ENCODE measurements around the gene PCOLCE2. TPM values are rescaled to one million over a fixed set of nuclear protein-coding genes. Genes with fewer than 3 reads are reported as not detected.

PCOLCE2 gene
- total and polyA plus RNA-seq, 2 donors (not counting 3 experiments of a cell fraction or from before 2014, with no cell fraction given): not detected

GRCh38 chr3:142881445-142882224 is 7.2 kb downstream of the PCOLCE2 start:
- no peak overlapping the region for H3K27ac ChIP-seq (ENCODE audit: insufficient read depth, low read depth, low read length)
- ChIA-PET POLR2A (no interaction called here), CTCF (interaction anchor here (1.1 kb wide), 1 partner anchor 10 kb away, joined by 3 read pairs; no protein-coding TSS in a partner anchor)
- intact Hi-C loops (cut with micrococcal nuclease) (no loop called here), dilution Hi-C loops (cut with MboI; ENCODE audit: extremely low pct_ligation_motif_present, low sequenced_read_pairs) (no loop called here)
- no peak overlapping the region for H3K4me2 ChIP-seq (ENCODE audit: insufficient read depth, low read length)
- H3K9me1 ChIP-seq (replicated peaks; ENCODE audit: control insufficient read depth, extremely low read depth, insufficient read depth, low read length): no peaks in the 10 kb centered on the region
- H2AFZ ChIP-seq (ENCODE audit: low read depth, low read length): no peak overlapping the region
- no peaks in the 10 kb centered on the region for H3K36me3 ChIP-seq (ENCODE audit: control insufficient read depth in 2 of 2, extremely low read depth in 1 of 2, insufficient read depth in 2 of 2, low read length in 2 of 2)
- BruUV-seq (replicated peaks): no TSS peak
- DNase-seq (ENCODE audit: low read depth, low spot score): no peak
- no peaks in the 10 kb centered on the region for H3K9me3 ChIP-seq (replicated peaks; ENCODE audit: control insufficient read depth, insufficient read depth, low read length)
- H3K9ac ChIP-seq (replicated peaks; ENCODE audit: extremely low read depth, insufficient read depth, low read length): no peak overlapping the region
- H4K20me1 ChIP-seq (replicated peaks; ENCODE audit: control insufficient read depth, extremely low read depth, insufficient read depth, low read length): no peaks in the 10 kb centered on the region
- FAIRE-seq: no peak
- peaks cover 12 to 13% of the 10 kb centered on the region in 2 experiments for H3K27me3 ChIP-seq (ENCODE audit: control insufficient read depth in 2 of 2, insufficient read depth in 2 of 2, low read length in 2 of 2)
- H3K79me2 ChIP-seq (ENCODE audit: control insufficient read depth, insufficient read depth, low read length): no peaks in the 10 kb centered on the region
- H3K4me1 ChIP-seq (ENCODE audit: control insufficient read depth, extremely low read depth, insufficient read depth, low read length): no peaks in the 10 kb centered on the region
- H3K4me3 ChIP-seq (replicated peaks in 1 of 3; ENCODE audit: insufficient read depth in 1 of 3, low read depth in 1 of 3, low read length in 3 of 3): no peak overlapping the region
- no peak for TF ChIP-seq POLR2A (IDR thresholded peaks at IDR 0.05; ENCODE audit: low read depth, low read length)
- no peak for TF ChIP-seq JUN (IDR thresholded peaks at IDR 0.05; ENCODE audit: borderline replicate concordance, insufficient read depth, insufficient read length, low read depth)

- DNase-seq (ENCODE audit: low read depth, low spot score) (no peak), FAIRE-seq (no peak)
- no peaks in the 10 kb centered on the region for H4K20me1 ChIP-seq (replicated peaks; ENCODE audit: control insufficient read depth, extremely low read depth, insufficient read depth, low read length)
- no peaks in the 10 kb centered on the region for H3K79me2 ChIP-seq (ENCODE audit: control insufficient read depth, insufficient read depth, low read length)
- H3K9me1 ChIP-seq (replicated peaks; ENCODE audit: control insufficient read depth, extremely low read depth, insufficient read depth, low read length): no peaks in the 10 kb centered on the region
- H3K27me3 ChIP-seq (ENCODE audit: control insufficient read depth in 2 of 2, insufficient read depth in 2 of 2, low read length in 2 of 2): peaks cover 0 to 3% of the 10 kb centered on the region in 2 experiments
- H3K36me3 ChIP-seq (ENCODE audit: control insufficient read depth in 2 of 2, extremely low read depth in 1 of 2, insufficient read depth in 2 of 2, low read length in 2 of 2): no peaks in the 10 kb centered on the region
- no peak overlapping the region for H3K4me2 ChIP-seq (ENCODE audit: insufficient read depth, low read length)
- H3K4me3 ChIP-seq (replicated peaks in 1 of 3; ENCODE audit: insufficient read depth in 1 of 3, low read depth in 1 of 3, low read length in 3 of 3): no peak overlapping the region
- ChIA-PET POLR2A (no interaction called here), CTCF (no interaction called here)
- no peaks in the 10 kb centered on the region for H3K9me3 ChIP-seq (replicated peaks; ENCODE audit: control insufficient read depth, insufficient read depth, low read length)
- dilution Hi-C loops (cut with MboI; ENCODE audit: extremely low pct_ligation_motif_present, low sequenced_read_pairs) (no loop called here), intact Hi-C loops (cut with micrococcal nuclease) (no loop called here)
- H3K4me1 ChIP-seq (ENCODE audit: control insufficient read depth, extremely low read depth, insufficient read depth, low read length): no peaks in the 10 kb centered on the region
- BruUV-seq (replicated peaks): no TSS peak
- H3K9ac ChIP-seq (replicated peaks; ENCODE audit: extremely low read depth, insufficient read depth, low read length): no peak overlapping the region
- H2AFZ ChIP-seq (ENCODE audit: low read depth, low read length): no peak overlapping the region
- no peak overlapping the region for H3K27ac ChIP-seq (ENCODE audit: insufficient read depth, low read depth, low read length)
- TF ChIP-seq CTCF (IDR thresholded peaks at IDR 0.05; ENCODE audit: extremely low read depth in 1 of 2, insufficient read depth in 1 of 2, low read depth in 1 of 2, low read length in 2 of 2) (no peak), FOS (IDR thresholded peaks at IDR 0.05; ENCODE audit: borderline replicate concordance, insufficient read depth, low read length) (no peak), JUN (IDR thresholded peaks at IDR 0.05; ENCODE audit: borderline replicate concordance, insufficient read depth, insufficient read length, low read depth) (no peak), MYC (IDR thresholded peaks at IDR 0.05; ENCODE audit: low read depth, low read length) (no peak), GATA2 (IDR thresholded peaks at IDR 0.05; ENCODE audit: insufficient read depth, insufficient read length, low read depth, low read length) (no peak), MAX (IDR thresholded peaks at IDR 0.05; ENCODE audit: insufficient read depth, insufficient read length) (no peak), POLR2A (IDR thresholded peaks at IDR 0.05; ENCODE audit: low read depth, low read length) (no peak), POLR2AphosphoS5 (IDR thresholded peaks at IDR 0.05; ENCODE audit: insufficient read depth, low read depth, low read length) (no peak), EZH2 (IDR thresholded peaks at IDR 0.05; ENCODE audit: borderline replicate concordance, low read depth, low read length, severe bottlenecking) (no peak)
These were observed 10.1 kb downstream of the PCOLCE2 start for GRCh38 chr3:142878649-142879300.

Measured in endothelial cell of umbilical vein (primary cell).